ENCODE data around the gene MAMDC4.

DNA sequence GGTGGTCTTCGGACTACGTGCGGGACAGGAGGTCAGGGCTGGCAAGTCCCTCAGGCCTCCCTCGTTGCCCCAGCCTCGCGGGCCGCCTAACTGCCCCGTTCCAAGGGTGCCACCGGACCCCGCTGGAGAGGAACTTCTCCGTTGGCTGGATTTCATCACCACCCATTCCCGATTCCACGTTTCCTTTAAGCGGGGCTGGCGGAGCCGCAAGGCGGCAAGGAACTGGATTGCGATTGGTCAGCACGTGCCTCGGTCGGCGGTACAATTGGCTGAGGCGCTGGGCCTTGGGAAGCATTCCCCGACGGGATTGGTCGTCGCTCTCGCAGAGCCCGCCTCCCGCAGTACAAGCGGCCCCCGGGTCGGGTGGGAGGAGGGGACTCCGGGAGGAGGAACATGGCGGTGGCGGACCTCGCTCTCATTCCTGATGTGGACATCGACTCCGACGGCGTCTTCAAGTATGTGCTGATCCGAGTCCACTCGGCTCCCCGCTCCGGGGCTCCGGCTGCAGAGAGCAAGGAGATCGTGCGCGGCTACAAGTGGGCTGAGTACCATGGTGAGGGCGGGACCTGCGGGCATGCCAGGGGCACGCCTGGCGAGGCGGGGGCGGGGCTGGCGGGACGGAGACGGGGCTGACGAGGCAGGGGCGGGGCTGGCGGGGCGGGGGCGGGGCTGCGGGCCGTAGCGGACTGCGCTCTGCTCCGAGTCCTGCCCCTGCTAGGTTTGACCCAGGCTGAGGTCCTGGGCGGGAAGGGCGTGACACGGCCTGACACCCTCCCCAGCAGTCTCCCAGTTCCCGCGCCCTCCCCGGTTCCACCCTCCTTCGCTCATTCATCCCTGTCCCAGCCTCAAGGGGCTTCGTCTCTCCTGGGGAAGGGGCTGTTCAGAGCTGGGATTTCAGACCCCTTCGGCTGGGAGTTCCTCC is 2.8 kb upstream of the MAMDC4 start, which contains the start of gene PHPT1:
- TF ChIP-seq EZH2 (IDR thresholded peaks at IDR 0.05; ENCODE audit: borderline replicate concordance, low read depth, low read length, severe bottlenecking) = no peak
- TF ChIP-seq, protein P1, sequence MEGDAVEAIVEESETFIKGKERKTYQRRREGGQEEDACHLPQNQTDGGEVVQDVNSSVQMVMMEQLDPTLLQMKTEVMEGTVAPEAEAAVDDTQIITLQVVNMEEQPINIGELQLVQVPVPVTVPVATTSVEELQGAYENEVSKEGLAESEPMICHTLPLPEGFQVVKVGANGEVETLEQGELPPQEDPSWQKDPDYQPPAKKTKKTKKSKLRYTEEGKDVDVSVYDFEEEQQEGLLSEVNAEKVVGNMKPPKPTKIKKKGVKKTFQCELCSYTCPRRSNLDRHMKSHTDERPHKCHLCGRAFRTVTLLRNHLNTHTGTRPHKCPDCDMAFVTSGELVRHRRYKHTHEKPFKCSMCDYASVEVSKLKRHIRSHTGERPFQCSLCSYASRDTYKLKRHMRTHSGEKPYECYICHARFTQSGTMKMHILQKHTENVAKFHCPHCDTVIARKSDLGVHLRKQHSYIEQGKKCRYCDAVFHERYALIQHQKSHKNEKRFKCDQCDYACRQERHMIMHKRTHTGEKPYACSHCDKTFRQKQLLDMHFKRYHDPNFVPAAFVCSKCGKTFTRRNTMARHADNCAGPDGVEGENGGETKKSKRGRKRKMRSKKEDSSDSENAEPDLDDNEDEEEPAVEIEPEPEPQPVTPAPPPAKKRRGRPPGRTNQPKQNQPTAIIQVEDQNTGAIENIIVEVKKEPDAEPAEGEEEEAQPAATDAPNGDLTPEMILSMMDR (IDR thresholded peaks at IDR 0.05; ENCODE audit: borderline replicate concordance, extremely low read depth, low read length, poor library complexity, severe bottlenecking) = no peak

All from DND-41 (cell line).